ENCODE data around the gene PARG.
"Not testable (repeated sequence)": the region's sequence is repeated elsewhere in the genome, so short reads cannot be mapped to it uniquely, and the experiment has no call there.

PARG gene
- 41.7 reads per million, percentile 64 among the genes with 10 or more reads in this experiment for total RNA-seq

- DNase-seq = peak; percentile 75
Measured at GRCh38 chr10:49941447-49942338, at the start of gene PARG, which contains the start of gene TIMM23B. TSS of gene PARG (minus strand) at chr10:49942027. CDS start at chr10:49941725, 302 bp downstream. TSS of gene TIMM23B (plus strand) at chr10:49942053. CDS start at chr10:49942195, 142 bp downstream.

- not testable (repeated sequence) for DNase-seq
Measured at GRCh38 chr10:49988376-49988775, 46.5 kb upstream of the PARG start, which contains the start of gene AGAP6. TSS of gene AGAP6 (plus strand) at chr10:49988406. CDS start at chr10:49988716, 310 bp downstream.

GRCh38 chr10:49987207-49987606 lies 45.4 kb upstream of the PARG start:
- DNase-seq = not testable (repeated sequence)

DNA sequence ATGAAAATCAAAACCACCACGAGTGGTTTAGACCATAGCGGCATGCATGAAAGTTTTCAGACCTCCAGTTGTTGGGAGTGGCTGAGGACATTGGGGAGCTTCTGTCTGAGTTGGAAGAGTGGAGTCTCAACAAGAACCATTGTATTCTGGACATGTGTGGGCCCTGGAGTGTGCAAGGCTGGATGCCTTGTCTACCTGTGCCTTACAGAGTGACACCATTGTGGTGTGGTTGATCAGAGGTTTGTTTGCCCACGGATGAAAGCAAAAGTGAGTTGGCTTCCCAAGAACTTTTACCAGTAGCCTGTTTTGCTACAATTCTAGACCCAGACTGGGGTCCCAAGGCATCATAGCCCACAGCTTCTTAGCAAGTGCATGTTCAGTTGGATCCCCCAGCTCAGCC lies 35.9 kb upstream of the PARG start:
- DNase-seq = not testable (repeated sequence)

- not testable (repeated sequence) for DNase-seq
Measured at GRCh38 chr10:49972094-49972493, 30.3 kb upstream of the PARG start.

DNA sequence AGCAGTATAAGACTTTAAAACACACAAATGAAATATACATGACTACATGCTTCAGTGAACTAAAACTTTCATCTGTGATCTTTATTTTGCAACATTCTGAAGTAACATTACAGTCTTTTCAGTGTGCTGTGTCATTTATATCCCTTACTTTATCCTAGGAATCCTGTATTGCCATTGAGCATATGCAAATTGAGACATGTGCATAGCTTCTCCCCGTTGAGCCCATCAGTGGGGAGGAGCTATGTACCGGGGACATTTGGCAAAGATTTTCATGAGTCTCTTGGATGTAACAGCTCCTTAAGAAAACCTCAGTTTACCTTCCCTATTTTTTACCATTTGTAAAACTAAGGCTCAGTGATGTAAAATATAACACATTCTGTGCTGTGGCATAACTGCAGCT lies 29.6 kb upstream of the PARG start:
- DNase-seq = not testable (repeated sequence)

DNA sequence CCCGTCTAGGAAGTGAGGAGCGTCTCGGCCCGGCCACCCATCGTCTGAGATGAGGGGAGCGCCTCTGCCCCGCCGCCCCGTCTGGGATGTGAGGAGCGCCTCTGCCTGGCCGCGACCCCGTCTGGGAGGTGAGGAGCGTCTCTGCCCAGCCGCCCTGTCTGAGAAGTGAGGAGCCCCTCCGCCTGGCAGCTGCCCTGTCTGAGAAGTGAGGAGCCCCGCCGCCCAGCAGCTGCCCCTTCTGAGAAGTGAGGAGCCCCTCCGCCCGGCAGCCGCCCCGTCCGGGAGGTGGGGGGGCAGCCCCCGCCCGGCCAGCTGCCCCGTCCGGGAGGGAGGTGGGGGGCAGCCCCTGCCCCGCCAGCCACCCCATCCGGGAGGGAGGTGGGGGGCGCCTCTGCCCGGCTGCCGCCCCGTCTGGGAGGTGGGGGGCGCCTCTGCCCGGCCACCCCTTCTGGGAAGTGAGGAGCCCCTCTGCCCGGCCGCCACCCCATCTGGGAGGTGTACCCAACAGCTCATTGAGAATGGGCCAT lies 28.6 kb upstream of the PARG start:
- not testable (repeated sequence) for DNase-seq

- not testable (repeated sequence) for DNase-seq
Measured at GRCh38 chr10:49953122-49953521, 11.3 kb upstream of the PARG start.

DNA sequence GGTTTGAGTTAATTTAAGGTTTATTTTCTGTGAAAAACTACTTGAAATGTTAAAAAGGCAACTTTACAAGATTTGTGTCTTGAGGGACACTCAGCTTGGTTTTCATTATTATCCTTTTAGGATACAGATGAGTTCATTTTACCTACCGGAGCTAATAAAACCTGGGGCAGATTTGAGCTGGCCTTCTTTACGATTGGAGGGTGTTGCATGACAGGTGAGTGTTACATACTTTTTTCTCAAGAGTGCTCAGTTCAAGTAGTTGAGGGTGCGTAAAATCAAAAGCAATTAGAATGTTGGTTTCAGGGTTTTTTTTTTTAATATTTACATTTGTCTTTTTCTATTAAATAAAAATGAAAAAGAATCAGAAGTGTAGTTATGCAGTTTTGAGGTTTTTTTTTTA lies 10.2 kb upstream of the PARG start:
- DNase-seq = not testable (repeated sequence)

- DNase-seq = not testable (repeated sequence)
Measured at GRCh38 chr10:49948737-49949136, 6.9 kb upstream of the PARG start.

- DNase-seq = not testable (repeated sequence)
Measured at GRCh38 chr10:49948142-49948541, 6.3 kb upstream of the PARG start.

- not testable (repeated sequence) for DNase-seq
Measured at GRCh38 chr10:49943607-49944006, 1.8 kb upstream of the PARG start.

GRCh38 chr10:49942339-49942705 lies 495 bp upstream of the PARG start:
- DNase-seq = not testable (repeated sequence)

GRCh38 chr10:49931959-49932728 lies 9.7 kb downstream of the PARG start:
- DNase-seq = not testable (repeated sequence)

GRCh38 chr10:49931276-49931675 lies 10.6 kb downstream of the PARG start:
- not testable (repeated sequence) for DNase-seq

- not testable (repeated sequence) for DNase-seq
Measured at GRCh38 chr10:49923572-49923971, 18.3 kb downstream of the PARG start.

GRCh38 chr10:49922041-49922440 lies 19.8 kb downstream of the PARG start:
- not testable (repeated sequence) for DNase-seq

DNA sequence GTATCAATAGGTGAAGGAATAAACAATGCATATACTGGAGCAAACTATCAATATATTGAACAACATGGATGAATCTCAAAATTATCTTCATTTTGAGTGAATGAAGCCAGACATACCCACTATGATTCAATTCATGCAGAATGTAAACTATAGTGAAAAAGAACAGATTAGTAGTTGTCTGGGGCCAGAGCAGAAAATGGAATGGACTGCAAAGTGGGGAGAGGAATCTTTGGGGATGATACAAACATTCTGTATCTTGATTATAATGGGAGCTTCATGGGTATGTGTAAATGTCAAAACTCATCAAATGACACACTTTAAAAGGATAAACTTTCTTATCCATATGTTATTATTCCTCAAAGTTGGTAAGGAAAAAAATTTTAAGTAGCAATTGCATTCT lies 23.9 kb downstream of the PARG start:
- not testable (repeated sequence) for DNase-seq

GRCh38 chr10:49916451-49916850 lies 25.4 kb downstream of the PARG start:
- not testable (repeated sequence) for DNase-seq

DNA sequence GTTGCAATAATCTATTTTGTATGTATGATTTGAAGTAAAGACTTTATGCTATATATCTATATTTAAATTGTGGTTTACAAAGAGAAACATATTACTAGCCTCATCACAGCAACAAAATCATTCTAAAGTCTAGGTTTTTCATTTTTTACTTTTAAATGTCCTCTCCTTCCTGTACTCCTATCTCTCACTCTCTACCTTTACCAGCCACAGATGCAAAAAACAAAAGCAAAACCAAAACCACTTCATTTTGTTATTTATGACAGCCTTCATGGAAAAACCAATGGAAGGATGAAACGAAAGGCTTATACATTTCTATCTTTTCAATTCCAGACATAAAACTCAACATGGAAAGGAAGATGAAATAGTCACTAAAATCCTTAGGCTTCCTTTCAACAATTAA lies 31.5 kb downstream of the PARG start:
- DNase-seq = not testable (repeated sequence)

- not testable (repeated sequence) for DNase-seq
Measured at GRCh38 chr10:49908290-49909080, 33.3 kb downstream of the PARG start.

- not testable (repeated sequence) for DNase-seq
Measured at GRCh38 chr10:49903829-49904228, 38.0 kb downstream of the PARG start.
